Endothelial cell of umbilical vein (primary cell): ENCODE results near the gene MRAP. TPM values are rescaled to one million over a fixed set of nuclear protein-coding genes. Genes with fewer than 3 reads are reported as not detected.

Experiments used
- BruUV-seq: library from RNA; stranded (reverse); fragments of 400-500 nt; replicated peaks from 2 replicates; lab custom pipeline; 2021; lab: Mats Ljungman, UMichigan
- CTCF ChIA-PET: fragments of 300-600, 350-600 bp; sonication (Branson Sonifier 250); formaldehyde crosslinking; loops from one replicate; lab custom pipeline; 2021; ENCODE audit warnings: antibody characterized with exemption, inconsistent platforms; lab: Charles Lee
- POLR2A ChIA-PET: fragments of 300-600, 350-600 bp; sonication (Branson Sonifier 250); formaldehyde crosslinking; loops from one replicate; lab custom pipeline; 2021; ENCODE audit warnings: antibody characterized with exemption, inconsistent platforms; lab: Charles Lee
- DNase-seq: peaks from one replicate; pipeline ENCODE4 v3.0.0-alpha.2; 2011; ENCODE audit warnings: low read depth, low spot score
- FAIRE-seq: peaks from 2 replicates; lab custom pipeline; 2011; peaks lifted over from hg19 to GRCh38; lab: Jason Lieb, UNC
- H2AFZ ChIP-seq: 2 replicates; pipeline ENCODE4 v1.6.0; 2012; ENCODE audit warnings: low read depth, low read length, control low read depth, inconsistent platforms
- H3K27ac ChIP-seq: 2 replicates; pipeline ENCODE4 v1.5.1; 2011; ENCODE audit warnings: low read depth, mild to moderate bottlenecking, control low read depth, low read length, moderate library complexity; ENCODE audit not compliant: insufficient read depth
- H3K27me3 ChIP-seq, 2 experiments: 2 replicates each; pipeline versions ENCODE4 v1.6.0 to v1.6.1; 2011; ENCODE audit warnings: low read length in 2 of 2, mixed read lengths in 1 of 2; ENCODE audit not compliant: control insufficient read depth in 2 of 2, insufficient read depth in 2 of 2
- H3K36me3 ChIP-seq, 2 experiments: 2 replicates in 1 of 2; 3 replicates in 1 of 2; pipeline ENCODE4 v1.5.1; 2011; ENCODE audit warnings: low read length in 2 of 2, mild to moderate bottlenecking in 1 of 2, moderate library complexity in 1 of 2; ENCODE audit not compliant: control insufficient read depth in 2 of 2, insufficient read depth in 2 of 2; ENCODE audit errors: extremely low read depth in 1 of 2
- H3K4me1 ChIP-seq: 3 replicates; pipeline ENCODE4 v1.5.1; 2011; ENCODE audit warnings: mild to moderate bottlenecking, low read length; ENCODE audit not compliant: control insufficient read depth, insufficient read depth; ENCODE audit errors: extremely low read depth
- H3K4me2 ChIP-seq: 2 replicates; pipeline ENCODE4 v1.6.1; 2011; ENCODE audit warnings: low read length, control low read depth, mixed read lengths; ENCODE audit not compliant: insufficient read depth
- H3K4me3 ChIP-seq, 3 experiments: fragments of 200-600 bp in 1 of 3; sonication (generic), shearing (Covaris generic) in 1 of 3; replicated peaks in 1 of 3; 2 replicates each; pipeline ENCODE4 v1.5.1; 2011 to 2016; ENCODE audit warnings: control low read depth in 3 of 3, low read length in 3 of 3, mild to moderate bottlenecking in 2 of 3, inconsistent platforms in 1 of 3, low read depth in 1 of 3, moderate library complexity in 1 of 3; ENCODE audit not compliant: insufficient read depth in 1 of 3
- H3K79me2 ChIP-seq: 2 replicates; pipeline ENCODE4 v1.6.0; 2012; ENCODE audit warnings: low read length, inconsistent platforms; ENCODE audit not compliant: control insufficient read depth, insufficient read depth
- H3K9ac ChIP-seq: replicated peaks from 2 replicates; pipeline ENCODE3; 2011; ENCODE audit warnings: low read length, control low read depth; ENCODE audit not compliant: insufficient read depth; ENCODE audit errors: extremely low read depth
- H3K9me1 ChIP-seq: replicated peaks from 3 replicates; pipeline ENCODE4 v1.6.0; 2011; ENCODE audit warnings: mild to moderate bottlenecking, low read length; ENCODE audit not compliant: control insufficient read depth, insufficient read depth; ENCODE audit errors: extremely low read depth
- H3K9me3 ChIP-seq: replicated peaks from 2 replicates; pipeline ENCODE4 v1.5.1; 2012; ENCODE audit warnings: low read length, inconsistent platforms; ENCODE audit not compliant: control insufficient read depth, insufficient read depth
- H4K20me1 ChIP-seq: replicated peaks from 2 replicates; pipeline ENCODE3; 2011; ENCODE audit warnings: mild to moderate bottlenecking, low read length; ENCODE audit not compliant: control insufficient read depth, insufficient read depth; ENCODE audit errors: extremely low read depth
- CTCF ChIP-seq, 2 donors: IDR thresholded peaks; 1 replicate in 1 of 2; 2 replicates in 1 of 2; pipeline ENCODE4 v1.5.1; 2011; ENCODE audit warnings: low read length in 2 of 2, mild to moderate bottlenecking in 2 of 2, moderate library complexity in 2 of 2, control low read depth in 1 of 2, inconsistent platforms in 1 of 2, low read depth in 1 of 2; ENCODE audit not compliant: insufficient read depth in 1 of 2; ENCODE audit errors: extremely low read depth in 1 of 2
- EZH2 ChIP-seq: IDR thresholded peaks from 2 replicates; pipeline ENCODE4 v1.6.1; 2012; ENCODE audit warnings: borderline replicate concordance, low read depth, mild to moderate bottlenecking, moderate library complexity, low read length, inconsistent platforms; ENCODE audit not compliant: severe bottlenecking
- FOS ChIP-seq: IDR thresholded peaks from 2 replicates; pipeline ENCODE4 v1.6.1; 2011; ENCODE audit warnings: mild to moderate bottlenecking, low read length, moderate library complexity, borderline replicate concordance; ENCODE audit not compliant: insufficient read depth
- GATA2 ChIP-seq: IDR thresholded peaks from 2 replicates; pipeline ENCODE4 v1.7.0; 2011; ENCODE audit warnings: low read depth, mild to moderate bottlenecking, moderate library complexity, mixed read lengths, low read length; ENCODE audit not compliant: insufficient read length, insufficient read depth
- JUN ChIP-seq: IDR thresholded peaks from 2 replicates; pipeline ENCODE4 v1.6.1; 2011; ENCODE audit warnings: borderline replicate concordance, low read depth; ENCODE audit not compliant: insufficient read length, insufficient read depth
- MAX ChIP-seq: IDR thresholded peaks from 2 replicates; pipeline ENCODE4 v1.6.1; 2011; ENCODE audit not compliant: insufficient read depth, insufficient read length
- MYC ChIP-seq: IDR thresholded peaks from one replicate; pipeline ENCODE4 v1.6.1; 2011; ENCODE audit warnings: mild to moderate bottlenecking, low read depth, low read length
- POLR2A ChIP-seq: IDR thresholded peaks from 2 replicates; pipeline ENCODE4 v1.6.1; 2012; ENCODE audit warnings: low read depth, mild to moderate bottlenecking, control low read depth, low read length
- POLR2AphosphoS5 ChIP-seq: IDR thresholded peaks from 2 replicates; pipeline ENCODE4 v1.6.1; 2012; ENCODE audit warnings: low read depth, mild to moderate bottlenecking, control low read depth, low read length, moderate library complexity; ENCODE audit not compliant: insufficient read depth
- dilution Hi-C: fragments of 300-500 bp; cut with MboI; formaldehyde crosslinking; loops from one replicate; pipeline ENCODE4 v1.15.0; 2019; ENCODE audit warnings: low sequenced_read_pairs; ENCODE audit not compliant: extremely low pct_ligation_motif_present
- intact Hi-C: fragments of 100-400 bp; cut with micrococcal nuclease; formaldehyde crosslinking; loops from one replicate; pipeline ENCODE4 v1.10.0; 2022
- polyA plus RNA-seq, 4 experiments: library from polyadenylated mRNA; depleted of rRNA in 3 of 4; stranded (reverse) in 3 of 4; unstranded in 1 of 4; fragments of >200 nt; gene quantifications; 2 replicates each; pipeline versions ENCODE4 v1.2.1 to v1.2.3, GENCODE V29; 2011 to 2012; ENCODE audit warnings: missing spikeins in 1 of 4
- total RNA-seq: library from RNA; stranded (reverse); gene quantifications from 2 replicates; pipeline ENCODE4 v1.2.3, GENCODE V29; 2021

Gene MRAP
- total and polyA plus RNA-seq, 2 donors (not counting 3 experiments of a cell fraction or from before 2014, with no cell fraction given) = not detected

- CTCF ChIA-PET = interaction anchor here (1.4 kb wide), 1 partner anchor 252 kb away, joined by 6 read pairs; no protein-coding TSS in a partner anchor
- Histone ChIP-seq H3K9ac (no peak overlapping the region), H3K4me2 (no peak overlapping the region), H3K4me3 (no peak overlapping the region), H3K36me3 (peaks cover 21 to 71% of the 10 kb centered on the region in 2 experiments), H4K20me1 (no peaks in the 10 kb centered on the region), H2AFZ (no peak overlapping the region), H3K79me2 (no peaks in the 10 kb centered on the region), H3K9me3 (peaks cover 2% of the 10 kb centered on the region), H3K9me1 (no peaks in the 10 kb centered on the region), H3K4me1 (no peaks in the 10 kb centered on the region), H3K27me3 (no peaks in the 10 kb centered on the region), H3K27ac (no peak overlapping the region)
- POLR2A ChIA-PET = no interaction called here
- TF ChIP-seq MAX (no peak), EZH2 (no peak), MYC (no peak), GATA2 (no peak), JUN (no peak), POLR2A (no peak), POLR2AphosphoS5 (no peak), FOS (no peak), CTCF (IDR thresholded peaks at IDR 0.05; ENCODE audit: extremely low read depth in 1 of 2, insufficient read depth in 1 of 2, low read depth in 1 of 2, low read length in 2 of 2) (no peak)
- DNase-seq (no peak), FAIRE-seq (no peak)
- no TSS peak for BruUV-seq
- dilution Hi-C loops = no loop called here
- intact Hi-C loops = no loop called here
Observed at GRCh38 chr21:32349333-32349944, 50.8 kb downstream of the MRAP start.
